ENCODE measurements around the gene ITPR2.
"Not testable (repeated sequence)": the region's sequence is repeated elsewhere in the genome, so short reads cannot be mapped to it uniquely, and the experiment has no call there.

The ITPR2 gene

GRCh38 chr12:26762186-26762585 is 70.8 kb downstream of the ITPR2 start:
- H2BK120ac ChIP-seq (ENCODE audit: insufficient read depth, low read length, poor library complexity) = no peak overlapping the region
- H3K4me1 ChIP-seq (ENCODE audit: control insufficient read depth in 1 of 2, insufficient read depth in 2 of 2, low read length in 2 of 2) = no peaks in the 10 kb centered on the region
- no peak overlapping the region for H3K4ac ChIP-seq (ENCODE audit: low read depth, low read length)

GRCh38 chr12:26761775-26762174 is 71.2 kb downstream of the ITPR2 start:
- no peak overlapping the region for H2AK5ac ChIP-seq (ENCODE audit: low read length)
- H3K4ac ChIP-seq (ENCODE audit: low read depth, low read length) = no peak overlapping the region
- H3K4me2 ChIP-seq (ENCODE audit: low read length) = no peak overlapping the region
- no peak for DNase-seq
- no CpG with 5 or more reads among the region's 3 CpGs for WGBS (ENCODE audit: extremely low coverage, insufficient coverage, insufficient read length)
- H3K9me3 ChIP-seq (ENCODE audit: insufficient read depth, low read depth, low read length) = no peaks in the 10 kb centered on the region
- H2BK120ac ChIP-seq (ENCODE audit: insufficient read depth, low read length, poor library complexity) = no peak overlapping the region
- H3K36me3 ChIP-seq (ENCODE audit: control insufficient read depth in 1 of 2, insufficient read depth in 2 of 2, low read length in 2 of 2) = no peaks in the 10 kb centered on the region
- no peak overlapping the region for H4K12ac ChIP-seq (ENCODE audit: low read depth, low read length)
- H3K79me1 ChIP-seq (ENCODE audit: low read length) = no peaks in the 10 kb centered on the region
- no peak overlapping the region for H3K4me3 ChIP-seq (ENCODE audit: low read depth, low read length)
- H3K27me3 ChIP-seq (ENCODE audit: insufficient read depth, low read length) = no peaks in the 10 kb centered on the region
- H3K27ac ChIP-seq (ENCODE audit: low read depth, low read length) = no peak overlapping the region
- H2BK12ac ChIP-seq (ENCODE audit: low read length) = no peak overlapping the region
- H3K9ac ChIP-seq (ENCODE audit: low read length) = no peak overlapping the region
- H3K18ac ChIP-seq (ENCODE audit: low read length) = no peak overlapping the region
- no peaks in the 10 kb centered on the region for H3K79me2 ChIP-seq (ENCODE audit: control insufficient read depth, insufficient read depth, low read length, poor library complexity)
- no peak overlapping the region for H2BK5ac ChIP-seq (ENCODE audit: low read depth, low read length, poor library complexity)
- H4K8ac ChIP-seq (ENCODE audit: low read depth, low read length) = no peak overlapping the region
- H3K23ac ChIP-seq (ENCODE audit: low read length) = no peak overlapping the region
- H3K14ac ChIP-seq (ENCODE audit: low read length) = no peak overlapping the region
- no peaks in the 10 kb centered on the region for H3K4me1 ChIP-seq (ENCODE audit: control insufficient read depth in 1 of 2, insufficient read depth in 2 of 2, low read length in 2 of 2)
- H4K91ac ChIP-seq (ENCODE audit: low read depth, low read length) = no peak overlapping the region
- H2AFZ ChIP-seq (ENCODE audit: insufficient read depth, low read length, poor library complexity) = no peak overlapping the region

More at GRCh38 chr12:26762186-26762585, 70.8 kb downstream of the ITPR2 start:
- Histone ChIP-seq H3K4me3 (ENCODE audit: low read depth, low read length) (no peak overlapping the region), H2BK12ac (ENCODE audit: low read length) (no peak overlapping the region), H3K23ac (ENCODE audit: low read length) (no peak overlapping the region), H2BK5ac (ENCODE audit: low read depth, low read length, poor library complexity) (no peak overlapping the region), H3K9me3 (ENCODE audit: insufficient read depth, low read depth, low read length) (no peaks in the 10 kb centered on the region), H2AK5ac (ENCODE audit: low read length) (no peak overlapping the region), H3K4me2 (ENCODE audit: low read length) (no peak overlapping the region), H3K27ac (ENCODE audit: low read depth, low read length) (no peak overlapping the region), H3K14ac (ENCODE audit: low read length) (no peak overlapping the region), H4K12ac (ENCODE audit: low read depth, low read length) (no peak overlapping the region), H3K27me3 (ENCODE audit: insufficient read depth, low read length) (no peaks in the 10 kb centered on the region), H3K18ac (ENCODE audit: low read length) (no peak overlapping the region), H4K91ac (ENCODE audit: low read depth, low read length) (no peak overlapping the region), H3K36me3 (ENCODE audit: control insufficient read depth in 1 of 2, insufficient read depth in 2 of 2, low read length in 2 of 2) (no peaks in the 10 kb centered on the region), H3K9ac (ENCODE audit: low read length) (no peak overlapping the region), H3K79me2 (ENCODE audit: control insufficient read depth, insufficient read depth, low read length, poor library complexity) (no peaks in the 10 kb centered on the region), H3K79me1 (ENCODE audit: low read length) (no peaks in the 10 kb centered on the region), H4K8ac (ENCODE audit: low read depth, low read length) (no peak overlapping the region), H2AFZ (ENCODE audit: insufficient read depth, low read length, poor library complexity) (no peak overlapping the region)
- WGBS (ENCODE audit: extremely low coverage, insufficient coverage, insufficient read length) = no CpG with 5 or more reads among the region's 1 CpG
- no peak for DNase-seq

- no peak overlapping the region for H2AFZ ChIP-seq (ENCODE audit: insufficient read depth, low read length, poor library complexity)
- H3K27me3 ChIP-seq (ENCODE audit: insufficient read depth, low read length) = no peaks in the 10 kb centered on the region
- no peaks in the 10 kb centered on the region for H3K79me2 ChIP-seq (ENCODE audit: control insufficient read depth, insufficient read depth, low read length, poor library complexity)
- no peak overlapping the region for H4K12ac ChIP-seq (ENCODE audit: low read depth, low read length)
- no peak overlapping the region for H3K27ac ChIP-seq (ENCODE audit: low read depth, low read length)
- no peak overlapping the region for H3K23ac ChIP-seq (ENCODE audit: low read length)
- no peak overlapping the region for H3K4me2 ChIP-seq (ENCODE audit: low read length)
- H4K8ac ChIP-seq (ENCODE audit: low read depth, low read length) = no peak overlapping the region
- H4K91ac ChIP-seq (ENCODE audit: low read depth, low read length) = no peak overlapping the region
- H2AK5ac ChIP-seq (ENCODE audit: low read length) = no peak overlapping the region
- no peaks in the 10 kb centered on the region for H3K4me1 ChIP-seq (ENCODE audit: control insufficient read depth in 1 of 2, insufficient read depth in 2 of 2, low read length in 2 of 2)
- no peak overlapping the region for H2BK12ac ChIP-seq (ENCODE audit: low read length)
- no CpG with 5 or more reads among the region's 3 CpGs for WGBS (ENCODE audit: extremely low coverage, insufficient coverage, insufficient read length)
- no peaks in the 10 kb centered on the region for H3K9me3 ChIP-seq (ENCODE audit: insufficient read depth, low read depth, low read length)
- no peak overlapping the region for H2BK120ac ChIP-seq (ENCODE audit: insufficient read depth, low read length, poor library complexity)
- H3K4ac ChIP-seq (ENCODE audit: low read depth, low read length) = no peak overlapping the region
- H3K14ac ChIP-seq (ENCODE audit: low read length) = no peak overlapping the region
- no peak overlapping the region for H3K9ac ChIP-seq (ENCODE audit: low read length)
- no peaks in the 10 kb centered on the region for H3K79me1 ChIP-seq (ENCODE audit: low read length)
- no peaks in the 10 kb centered on the region for H3K36me3 ChIP-seq (ENCODE audit: control insufficient read depth in 1 of 2, insufficient read depth in 2 of 2, low read length in 2 of 2)
- no peak for DNase-seq
- H3K4me3 ChIP-seq (ENCODE audit: low read depth, low read length) = no peak overlapping the region
- no peak overlapping the region for H2BK5ac ChIP-seq (ENCODE audit: low read depth, low read length, poor library complexity)
- H3K18ac ChIP-seq (ENCODE audit: low read length) = no peak overlapping the region
Observed at GRCh38 chr12:26760657-26761293, 72.2 kb downstream of the ITPR2 start.

GRCh38 chr12:26755362-26755761 is 77.6 kb downstream of the ITPR2 start:
- no CpG with 5 or more reads among the region's 3 CpGs for WGBS (ENCODE audit: extremely low coverage, insufficient coverage, insufficient read length)
- peaks cover 2 to 10% of the 10 kb centered on the region in 2 experiments for H3K4me1 ChIP-seq (ENCODE audit: control insufficient read depth in 1 of 2, insufficient read depth in 2 of 2, low read length in 2 of 2)
- not testable (repeated sequence) for H3K9ac ChIP-seq (ENCODE audit: low read length)

More at GRCh38 chr12:26755362-26755761, 77.6 kb downstream of the ITPR2 start:
- H3K4me3 ChIP-seq (ENCODE audit: low read depth, low read length); H2AK5ac ChIP-seq (ENCODE audit: low read length); H3K79me2 ChIP-seq (ENCODE audit: control insufficient read depth, insufficient read depth, low read length, poor library complexity); H3K4ac ChIP-seq (ENCODE audit: low read depth, low read length); H3K23ac ChIP-seq (ENCODE audit: low read length); H3K9me3 ChIP-seq (ENCODE audit: insufficient read depth, low read depth, low read length); H2BK120ac ChIP-seq (ENCODE audit: insufficient read depth, low read length, poor library complexity); H3K4me2 ChIP-seq (ENCODE audit: low read length); H3K27ac ChIP-seq (ENCODE audit: low read depth, low read length); H4K8ac ChIP-seq (ENCODE audit: low read depth, low read length); H2AFZ ChIP-seq (ENCODE audit: insufficient read depth, low read length, poor library complexity); H3K14ac ChIP-seq (ENCODE audit: low read length); H3K79me1 ChIP-seq (ENCODE audit: low read length); DNase-seq; H3K27me3 ChIP-seq (ENCODE audit: insufficient read depth, low read length); H4K12ac ChIP-seq (ENCODE audit: low read depth, low read length); H4K91ac ChIP-seq (ENCODE audit: low read depth, low read length); H3K36me3 ChIP-seq (ENCODE audit: control insufficient read depth in 1 of 2, insufficient read depth in 2 of 2, low read length in 2 of 2); H3K18ac ChIP-seq (ENCODE audit: low read length); H2BK5ac ChIP-seq (ENCODE audit: low read depth, low read length, poor library complexity); H2BK12ac ChIP-seq (ENCODE audit: low read length): not testable (repeated sequence)

Data from trophoblast cell (in vitro differentiated cells and primary cell).